A204.1 (cell line): ENCODE measurements around the gene SPIRE1.
"Not testable (repeated sequence)": the region's sequence is repeated elsewhere in the genome, so short reads cannot be mapped to it uniquely, and the experiment has no call there.

Experiments used
- FAIRE-seq: peaks from 2 replicates; lab custom pipeline; 2012; peaks lifted over from hg19 to GRCh38; lab: Jason Lieb, UNC

SPIRE1 gene

GRCh38 chr18:12598181-12598930 lies 59.6 kb downstream of the SPIRE1 start:
- peak; percentile 48 for FAIRE-seq

- FAIRE-seq, result no peak
Observed at GRCh38 chr18:12597760-12598159, 60.1 kb downstream of the SPIRE1 start.

- no peak for FAIRE-seq
Observed at GRCh38 chr18:12595571-12596255, 62.2 kb downstream of the SPIRE1 start.

GRCh38 chr18:12593866-12594265 lies 64.0 kb downstream of the SPIRE1 start:
- FAIRE-seq, result no peak

- FAIRE-seq, result no peak
Observed at GRCh38 chr18:12592597-12593127, 65.2 kb downstream of the SPIRE1 start.

GRCh38 chr18:12589448-12589847 lies 68.5 kb downstream of the SPIRE1 start:
- FAIRE-seq, result no peak

GRCh38 chr18:12586956-12587355 lies 71.0 kb downstream of the SPIRE1 start:
- no peak for FAIRE-seq

- no peak for FAIRE-seq
Observed at GRCh38 chr18:12585218-12585617, 72.7 kb downstream of the SPIRE1 start.

- no peak for FAIRE-seq
Observed at GRCh38 chr18:12580630-12581342, 77.1 kb downstream of the SPIRE1 start.

GRCh38 chr18:12579775-12580174 lies 78.1 kb downstream of the SPIRE1 start:
- FAIRE-seq, result no peak

GRCh38 chr18:12577848-12578247 lies 80.1 kb downstream of the SPIRE1 start:
- no peak for FAIRE-seq

- FAIRE-seq, result no peak
Observed at GRCh38 chr18:12574494-12575185, 83.3 kb downstream of the SPIRE1 start.

- no peak for FAIRE-seq
Observed at GRCh38 chr18:12571630-12572029, 86.3 kb downstream of the SPIRE1 start.

GRCh38 chr18:12569791-12570190 lies 88.1 kb downstream of the SPIRE1 start:
- no peak for FAIRE-seq

GRCh38 chr18:12567849-12568248 lies 90.1 kb downstream of the SPIRE1 start:
- no peak for FAIRE-seq

GRCh38 chr18:12564861-12565260 lies 93.0 kb downstream of the SPIRE1 start:
- no peak for FAIRE-seq

- no peak for FAIRE-seq
Observed at GRCh38 chr18:12564378-12564777, 93.5 kb downstream of the SPIRE1 start.

GRCh38 chr18:12560600-12560999 lies 97.3 kb downstream of the SPIRE1 start:
- FAIRE-seq, result not testable (repeated sequence)

- no peak for FAIRE-seq
Observed at GRCh38 chr18:12559319-12559718, 98.6 kb downstream of the SPIRE1 start.

- no peak for FAIRE-seq
Observed at GRCh38 chr18:12556946-12557806, 100.7 kb downstream of the SPIRE1 start.

GRCh38 chr18:12554796-12555388 lies 103.0 kb downstream of the SPIRE1 start:
- FAIRE-seq, result no peak
